ENCODE measurements around the gene RAE1. TPM values are rescaled to one million over a fixed set of nuclear protein-coding genes. Genes with fewer than 3 reads are reported as not detected.
"Not testable (repeated sequence)": the region's sequence is repeated elsewhere in the genome, so short reads cannot be mapped to it uniquely, and the experiment has no call there.

Gene RAE1
- total RNA-seq, 8 experiments from 2014 or later = 27.6 to 49.5 (median 32.8) TPM

DNA sequence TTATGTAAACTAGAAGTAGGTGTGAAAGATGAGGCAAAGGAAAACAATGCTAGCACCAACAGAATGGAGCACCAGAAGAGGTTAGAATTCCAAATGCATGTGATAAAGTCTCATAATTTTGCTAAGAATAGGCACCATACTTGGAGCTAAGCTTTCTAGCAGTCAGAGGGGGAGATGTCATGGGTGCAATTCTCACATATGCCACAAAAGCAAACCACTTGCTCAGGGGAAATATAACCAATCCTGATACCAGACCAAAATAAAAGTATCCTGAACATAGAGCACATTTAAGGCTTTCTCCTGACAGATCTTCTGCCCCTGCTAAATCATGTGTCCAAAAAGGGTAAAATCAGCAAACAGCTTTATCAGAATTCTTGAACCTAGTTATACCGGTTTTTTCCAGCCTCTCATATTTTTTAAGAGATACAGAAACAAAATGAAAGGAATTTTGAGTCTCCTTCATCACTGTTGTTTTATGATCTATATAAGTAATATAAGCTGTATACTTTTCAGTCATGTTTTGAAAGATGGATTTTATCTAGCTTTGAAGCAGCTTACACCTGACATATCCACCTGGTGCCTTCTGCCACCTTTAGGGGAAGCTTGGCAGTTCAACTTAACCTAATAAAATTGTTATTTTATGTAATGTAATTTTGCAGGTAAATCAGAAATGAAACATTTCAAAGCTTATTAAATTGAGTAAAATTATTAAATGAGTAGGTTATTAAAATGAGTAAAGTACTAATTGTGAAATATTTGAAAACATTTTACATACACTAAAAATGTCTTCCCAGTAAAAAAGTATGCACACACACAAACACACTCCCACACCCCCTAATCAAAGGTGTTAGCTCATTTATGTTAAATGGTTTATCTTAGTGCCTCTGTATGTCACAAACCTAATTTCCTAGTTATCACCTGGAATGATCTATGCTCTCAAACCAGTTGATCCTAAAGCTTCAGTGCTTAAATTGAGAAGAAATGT, 18.7 kb upstream of the RAE1 start:
- 0 to 90% (median 83%) methylated on average over 1 of the region's 1 CpG; no CpG with 5 or more reads in 3 of the 10 experiments for WGBS, 10 experiments
- ATAC-seq (replicated peaks in 6 of 8) = no peak
- in situ Hi-C loops (cut with MboI; ENCODE audit: low pct_unique_long_range_greater_than_20kb in 2 of 9, low sequenced_read_pairs in 9 of 9, unreplicated experiment in 9 of 9) = loop anchor here in 5 of 9 experiments (10.0 to 25.0 kb wide), 3 partner anchors 245 to 770 kb away; no protein-coding TSS in a partner anchor
- Histone ChIP-seq H3K4me1 (replicated peaks in 1 of 2) (no peaks in the 10 kb centered on the region), H3K4me3 (no peak overlapping the region), H3K27ac (no peak overlapping the region)

DNA sequence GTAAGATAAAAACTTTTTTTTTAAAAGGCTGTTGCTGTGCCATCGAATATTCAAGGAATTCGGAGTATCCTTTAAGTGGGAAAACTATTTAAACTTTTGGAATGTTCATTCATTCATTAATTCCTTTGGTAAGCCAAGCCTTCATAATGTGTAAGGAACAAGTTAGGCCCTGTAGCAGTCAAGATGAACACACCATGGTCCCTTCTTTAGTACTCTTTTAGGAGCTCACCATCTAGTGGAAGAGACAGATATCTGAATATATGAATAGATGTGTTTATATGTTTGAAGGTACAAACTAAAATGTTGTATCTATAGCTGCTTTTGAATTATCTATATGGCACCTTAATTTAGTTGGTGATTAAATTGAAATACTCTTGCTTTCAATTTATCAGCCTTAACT, 15.7 kb upstream of the RAE1 start:
- no peaks in the 10 kb centered on the region for H3K4me1 ChIP-seq (replicated peaks in 1 of 2)
- in situ Hi-C loops (cut with MboI; ENCODE audit: low pct_unique_long_range_greater_than_20kb in 2 of 9, low sequenced_read_pairs in 9 of 9, unreplicated experiment in 9 of 9) = loop anchor here in 5 of 9 experiments (10.0 to 25.0 kb wide), 3 partner anchors 248 to 773 kb away; no protein-coding TSS in a partner anchor
- WGBS, 10 experiments = 0 to 72% (median 49%) methylated on average over 1 to 2 of the region's 2 CpGs; no CpG with 5 or more reads in 2 of the 10 experiments
- H3K4me3 ChIP-seq = no peak overlapping the region
- ATAC-seq (replicated peaks in 6 of 8) = peak in 2 of 8 experiments; percentile 20 to 61
- H3K27ac ChIP-seq = no peak overlapping the region

DNA sequence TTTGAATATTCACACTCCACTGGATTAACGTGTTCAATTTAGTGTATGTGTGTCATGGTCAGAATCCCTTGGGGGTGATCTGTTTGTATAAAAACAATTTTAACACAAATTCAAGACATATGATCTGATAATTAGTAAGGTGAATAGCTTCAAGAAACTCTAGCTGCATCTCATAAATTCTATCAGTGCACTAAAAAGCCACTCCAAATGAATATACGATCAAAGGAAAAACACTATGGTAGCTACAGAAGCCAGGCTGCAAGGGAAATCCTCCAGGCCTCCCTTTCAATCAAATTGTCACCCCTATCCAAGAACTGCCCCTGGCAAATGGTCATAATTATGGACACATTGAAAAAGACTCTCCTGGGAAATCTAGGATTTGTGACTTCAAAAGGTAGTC, 9.4 kb upstream of the RAE1 start:
- Histone ChIP-seq H3K4me1 (replicated peaks in 1 of 2) (peaks cover 0 to 17% of the 10 kb centered on the region in 2 donors), H3K27ac (no peak overlapping the region), H3K4me3 (no peak overlapping the region)
- peak in 3 of 8 experiments; percentile 41 to 69 (median 42) for ATAC-seq (replicated peaks in 6 of 8)
- 21 to 80% (median 44%) methylated on average over 1 to 2 of the region's 2 CpGs; no CpG with 5 or more reads in 2 of the 10 experiments for WGBS, 10 experiments
- in situ Hi-C loops (cut with MboI; ENCODE audit: low pct_unique_long_range_greater_than_20kb in 2 of 9, low sequenced_read_pairs in 9 of 9, unreplicated experiment in 9 of 9) = loop anchor here (5.0 to 25.0 kb wide), 5 partner anchors 247 to 779 kb away; no protein-coding TSS in a partner anchor

DNA sequence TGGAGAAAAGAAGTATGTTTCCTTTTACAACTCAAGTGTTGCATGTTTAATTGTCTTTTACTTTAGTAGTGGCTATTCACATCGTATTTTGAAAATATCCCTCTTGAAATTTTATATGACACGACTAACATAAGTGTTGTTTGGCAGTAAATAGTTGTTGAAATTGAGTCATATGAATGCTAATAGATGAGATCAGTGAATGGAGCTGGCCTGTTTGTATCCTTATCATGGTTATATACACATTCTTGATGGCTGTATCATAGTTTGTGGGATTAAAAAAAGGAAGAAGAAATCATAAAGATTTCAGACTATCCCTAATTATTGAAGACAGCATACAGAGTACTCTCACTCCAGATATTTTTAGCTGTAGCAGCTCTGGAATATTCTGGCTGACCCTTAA, 8.2 kb upstream of the RAE1 start:
- peak in 2 of 8 experiments; percentile 22 to 74 for ATAC-seq (replicated peaks in 6 of 8)
- H3K4me1 ChIP-seq (replicated peaks in 1 of 2) = peaks cover 0 to 17% of the 10 kb centered on the region in 2 donors
- in situ Hi-C loops (cut with MboI; ENCODE audit: low pct_unique_long_range_greater_than_20kb in 2 of 9, low sequenced_read_pairs in 9 of 9, unreplicated experiment in 9 of 9) = loop anchor here (5.0 to 25.0 kb wide), 5 partner anchors 248 to 781 kb away; no protein-coding TSS in a partner anchor
- no peak overlapping the region for H3K4me3 ChIP-seq
- no peak overlapping the region for H3K27ac ChIP-seq
- WGBS, 10 experiments = 0 to 50% (median 24%) methylated on average over 1 to 2 of the region's 2 CpGs

DNA sequence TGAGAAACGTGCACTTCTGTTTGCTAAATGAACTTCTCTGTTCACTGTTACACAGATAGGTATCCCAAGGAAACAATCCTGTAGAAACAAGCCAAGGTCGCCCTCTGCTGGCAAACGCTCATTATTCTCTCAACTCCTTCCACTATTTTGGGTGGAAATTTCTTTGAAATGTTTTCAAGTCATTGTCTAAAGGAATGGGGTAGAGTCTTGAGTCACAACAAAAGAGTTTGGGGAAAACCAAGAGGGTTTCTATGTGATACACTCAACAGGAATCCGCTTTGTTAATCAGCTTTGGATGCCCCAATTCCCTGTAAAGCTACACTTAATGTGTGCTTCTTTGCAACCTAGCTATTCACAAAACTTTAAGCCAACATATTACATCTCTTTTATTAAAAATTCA, 4.6 kb upstream of the RAE1 start:
- in situ Hi-C loops (cut with MboI; ENCODE audit: low pct_unique_long_range_greater_than_20kb in 2 of 9, low sequenced_read_pairs in 9 of 9, unreplicated experiment in 9 of 9) = loop anchor here in 8 of 9 experiments (10.0 to 25.0 kb wide), 4 partner anchors 252 to 784 kb away; no protein-coding TSS in a partner anchor
- Histone ChIP-seq H3K4me3 (no peak overlapping the region), H3K27ac (no peak overlapping the region), H3K4me1 (replicated peaks in 1 of 2) (peaks cover 0 to 9% of the 10 kb centered on the region in 2 donors)
- WGBS, 10 experiments = 0 to 9% (median 0%) methylated on average over 1 to 4 of the region's 4 CpGs
- ATAC-seq (replicated peaks in 6 of 8) = peak; percentile 39 to 57 (median 49)

DNA sequence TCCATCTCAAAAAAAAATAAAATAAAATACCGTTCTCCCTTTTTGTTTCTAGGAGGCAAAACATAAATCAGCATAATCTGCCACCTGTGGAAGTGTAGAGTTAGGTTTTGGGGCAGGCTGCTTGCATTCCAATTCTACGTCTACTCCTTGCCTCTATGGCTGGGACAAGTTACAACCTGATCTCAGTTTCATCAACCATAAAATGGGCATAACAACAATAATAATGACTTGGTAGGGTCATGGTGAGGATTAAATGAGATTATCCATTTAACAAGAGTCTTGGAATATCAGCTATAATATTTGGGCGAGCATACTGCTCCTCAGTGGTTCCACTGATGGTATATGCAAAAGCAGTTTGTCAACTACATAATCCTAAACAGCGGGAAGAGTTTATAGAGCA, 3.7 kb upstream of the RAE1 start:
- ATAC-seq (replicated peaks in 6 of 8) = no peak
- Histone ChIP-seq H3K4me1 (replicated peaks in 1 of 2) (peaks cover 6 to 8% of the 10 kb centered on the region in 2 donors), H3K27ac (no peak overlapping the region), H3K4me3 (no peak overlapping the region)
- WGBS, 10 experiments = 38 to 92% (median 83%) methylated on average over 2 to 4 of the region's 4 CpGs; no CpG with 5 or more reads in 1 of the 10 experiments
- in situ Hi-C loops (cut with MboI; ENCODE audit: low pct_unique_long_range_greater_than_20kb in 2 of 9, low sequenced_read_pairs in 9 of 9, unreplicated experiment in 9 of 9) = loop anchor here in 8 of 9 experiments (10.0 to 25.0 kb wide), 4 partner anchors 253 to 785 kb away; no protein-coding TSS in a partner anchor

DNA sequence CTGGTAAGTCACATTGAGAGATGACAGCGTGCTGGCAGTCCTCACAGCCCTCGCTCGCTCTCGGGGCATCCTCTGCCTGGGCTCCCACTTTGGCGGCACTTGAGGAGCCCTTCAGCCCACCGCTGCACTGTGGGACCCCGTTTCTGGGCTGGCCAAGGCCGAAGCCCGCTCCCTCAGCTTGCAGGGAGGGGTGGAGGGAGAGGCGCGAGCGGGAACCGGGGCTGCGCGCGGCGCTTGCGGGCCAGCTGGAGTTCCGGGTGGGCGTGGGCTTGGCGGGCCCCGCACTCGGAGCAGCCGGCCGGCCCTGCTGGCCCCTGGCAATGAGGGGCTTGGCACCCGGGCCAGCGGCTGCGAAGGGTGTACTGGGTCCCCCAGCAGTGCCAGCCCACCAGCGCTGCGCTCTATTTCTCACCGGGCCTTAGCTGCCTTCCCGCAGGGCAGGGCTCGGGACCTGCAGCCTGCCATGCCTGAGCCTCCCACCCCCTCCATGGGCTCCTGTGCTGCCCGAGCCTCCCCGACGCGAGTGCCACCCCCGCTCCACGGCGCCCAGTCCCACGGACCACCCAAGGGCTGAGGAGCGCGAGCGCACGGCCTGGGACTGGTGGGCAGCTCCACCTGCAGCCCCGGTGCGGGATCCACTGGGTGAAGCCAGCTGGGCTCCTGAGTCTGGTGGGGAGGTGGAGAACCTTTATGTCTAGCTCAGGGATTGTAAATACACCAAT, 2.7 kb upstream of the RAE1 start:
- not testable (repeated sequence) for H3K27ac ChIP-seq; H3K4me1 ChIP-seq (replicated peaks in 1 of 2); ATAC-seq (replicated peaks in 6 of 8); H3K4me3 ChIP-seq
- in situ Hi-C loops (cut with MboI; ENCODE audit: low pct_unique_long_range_greater_than_20kb in 2 of 9, low sequenced_read_pairs in 9 of 9, unreplicated experiment in 9 of 9) = loop anchor here in 8 of 9 experiments (10.0 to 25.0 kb wide), 4 partner anchors 254 to 786 kb away; no protein-coding TSS in a partner anchor
- WGBS, 10 experiments = 68 to 100% methylated on average over 1 to 3 of the region's 47 CpGs; no CpG with 5 or more reads in 8 of the 10 experiments

DNA sequence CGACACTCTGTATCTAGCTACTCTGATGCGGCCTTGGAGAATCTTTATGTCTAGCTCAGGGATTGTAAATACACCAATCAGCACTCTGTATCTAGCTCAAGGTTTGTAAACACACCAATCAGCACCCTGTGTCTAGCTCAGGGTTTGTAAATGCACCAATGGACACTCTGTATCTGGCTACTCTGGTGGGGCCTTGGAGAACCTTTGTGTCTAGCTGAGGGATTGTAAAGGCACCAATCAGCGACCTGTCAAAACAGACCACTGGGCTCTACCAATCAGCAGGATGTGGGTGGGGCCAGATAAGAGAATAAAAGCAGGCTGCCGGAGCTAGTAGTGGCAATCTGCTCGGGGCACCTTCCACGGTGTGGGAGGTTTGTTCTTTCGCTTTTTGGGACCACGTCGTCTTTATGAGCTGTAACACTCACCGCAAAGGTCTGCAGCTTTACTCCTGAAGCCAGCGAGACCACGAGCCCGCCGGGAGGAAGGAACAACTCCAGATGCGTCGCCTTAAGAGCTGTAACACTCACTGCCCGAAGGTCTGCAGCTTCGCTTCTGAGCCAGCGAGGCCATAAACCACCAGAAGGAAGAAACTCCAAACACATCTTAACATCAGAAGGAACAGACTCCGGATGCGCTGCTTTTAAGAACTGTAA, 2.0 kb upstream of the RAE1 start:
- not testable (repeated sequence) for H3K4me1 ChIP-seq (replicated peaks in 1 of 2); ATAC-seq (replicated peaks in 6 of 8); H3K27ac ChIP-seq; H3K4me3 ChIP-seq
- WGBS, 10 experiments = 66 to 100% (median 90%) methylated on average over 1 to 17 of the region's 21 CpGs; no CpG with 5 or more reads in 3 of the 10 experiments
- in situ Hi-C loops (cut with MboI; ENCODE audit: low pct_unique_long_range_greater_than_20kb in 2 of 9, low sequenced_read_pairs in 9 of 9, unreplicated experiment in 9 of 9) = loop anchor here in 8 of 9 experiments (10.0 to 25.0 kb wide), 4 partner anchors 254 to 787 kb away; no protein-coding TSS in a partner anchor

DNA sequence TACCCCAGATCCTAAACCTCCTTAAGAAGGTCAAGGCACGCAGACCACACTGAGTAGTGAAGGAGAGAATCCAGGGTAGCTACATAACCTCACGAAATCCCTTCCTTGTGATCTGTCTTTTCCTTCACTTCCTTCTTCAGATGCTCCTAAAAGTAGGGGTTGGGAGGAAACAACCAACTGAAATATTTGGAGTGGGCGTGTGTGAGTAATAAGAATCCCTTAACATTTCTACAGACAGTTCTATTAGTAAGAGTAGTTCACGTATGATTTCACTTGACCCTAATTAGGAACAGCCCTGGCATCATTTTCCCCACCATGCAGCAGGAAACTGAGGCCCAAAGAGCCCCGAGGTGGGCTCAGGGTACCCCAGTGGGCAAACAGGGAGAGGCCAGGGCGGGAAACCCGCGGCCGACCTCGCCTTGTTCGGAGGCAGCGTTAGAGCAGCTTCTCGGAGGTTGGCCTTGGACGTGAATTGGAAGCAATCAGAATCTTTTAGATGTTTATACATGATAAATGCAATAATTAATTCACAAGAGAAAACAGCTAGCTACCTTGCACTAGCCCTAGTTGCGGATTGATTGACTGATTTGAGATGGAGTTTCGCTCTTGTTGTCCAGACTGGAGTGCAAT, 859 bp upstream of the RAE1 start:
- H3K27ac ChIP-seq = no peak overlapping the region
- 10 to 98% (median 85%) methylated on average over 1 to 10 of the region's 16 CpGs; no CpG with 5 or more reads in 2 of the 10 experiments for WGBS, 10 experiments
- no peak for ATAC-seq (replicated peaks in 6 of 8)
- in situ Hi-C loops (cut with MboI; ENCODE audit: low pct_unique_long_range_greater_than_20kb in 2 of 9, low sequenced_read_pairs in 9 of 9, unreplicated experiment in 9 of 9) = no loop called here
- peaks cover 6 to 8% of the 10 kb centered on the region in 2 donors for H3K4me1 ChIP-seq (replicated peaks in 1 of 2)
- no peak overlapping the region for H3K4me3 ChIP-seq

DNA sequence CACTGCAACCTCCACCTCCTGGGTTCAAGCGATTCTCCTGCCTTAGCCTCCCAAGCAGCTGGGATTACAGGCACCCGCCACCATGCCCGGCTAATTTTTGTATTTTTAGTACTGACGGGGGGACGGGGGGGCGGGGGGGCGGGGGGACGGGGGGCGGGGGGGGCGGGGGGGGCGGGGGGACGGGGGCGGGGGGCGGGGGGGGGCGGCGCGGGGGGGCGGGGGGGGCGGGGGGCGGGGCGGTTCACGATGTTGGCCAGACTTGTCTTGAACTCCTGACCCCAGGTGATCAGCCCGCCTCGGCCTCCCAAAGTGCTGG, 371 bp upstream of the RAE1 start:
- H3K4me3 ChIP-seq = peak overlapping the region; percentile 79 to 98 (median 85)
- H3K4me1 ChIP-seq (replicated peaks in 1 of 2); ATAC-seq (replicated peaks in 6 of 8); in situ Hi-C loops (cut with MboI; ENCODE audit: low pct_unique_long_range_greater_than_20kb in 2 of 9, low sequenced_read_pairs in 9 of 9, unreplicated experiment in 9 of 9): not testable (repeated sequence)
- peak overlapping the region; percentile 86 to 91 for H3K27ac ChIP-seq
- WGBS, 10 experiments = 80% methylated on average over 1 of the region's 24 CpGs; no CpG with 5 or more reads in 9 of the 10 experiments

DNA sequence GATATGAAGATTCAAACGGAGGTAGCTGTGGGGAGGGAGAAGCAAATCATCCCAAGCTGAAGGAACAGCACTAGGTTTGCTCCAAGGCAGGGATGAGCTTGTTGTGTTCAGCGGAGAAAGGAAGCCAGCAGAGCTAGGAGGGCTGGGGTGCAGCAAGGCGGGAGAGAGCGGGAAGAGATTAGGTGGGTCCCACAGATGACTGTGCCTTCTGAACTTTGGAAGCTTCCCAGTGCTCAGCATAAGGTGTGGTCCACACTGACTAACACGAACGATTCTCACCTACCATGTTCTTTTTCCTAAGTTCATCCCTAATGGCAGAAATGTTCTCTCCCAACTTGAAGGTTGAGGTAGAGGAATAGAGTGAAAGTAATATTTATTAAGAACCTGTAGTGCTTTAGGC, 1.2 kb downstream of the RAE1 start:
- peaks cover 6 to 8% of the 10 kb centered on the region in 2 donors for H3K4me1 ChIP-seq (replicated peaks in 1 of 2)
- in situ Hi-C loops (cut with MboI; ENCODE audit: low pct_unique_long_range_greater_than_20kb in 2 of 9, low sequenced_read_pairs in 9 of 9, unreplicated experiment in 9 of 9) = no loop called here
- peak in 2 of 8 experiments; percentile 6 to 28 for ATAC-seq (replicated peaks in 6 of 8)
- 0 to 100% (median 61%) methylated on average over 1 to 4 of the region's 6 CpGs for WGBS, 10 experiments
- H3K4me3 ChIP-seq = peak overlapping the region in 1 of 5 donors; percentile 85
- H3K27ac ChIP-seq = no peak overlapping the region

DNA sequence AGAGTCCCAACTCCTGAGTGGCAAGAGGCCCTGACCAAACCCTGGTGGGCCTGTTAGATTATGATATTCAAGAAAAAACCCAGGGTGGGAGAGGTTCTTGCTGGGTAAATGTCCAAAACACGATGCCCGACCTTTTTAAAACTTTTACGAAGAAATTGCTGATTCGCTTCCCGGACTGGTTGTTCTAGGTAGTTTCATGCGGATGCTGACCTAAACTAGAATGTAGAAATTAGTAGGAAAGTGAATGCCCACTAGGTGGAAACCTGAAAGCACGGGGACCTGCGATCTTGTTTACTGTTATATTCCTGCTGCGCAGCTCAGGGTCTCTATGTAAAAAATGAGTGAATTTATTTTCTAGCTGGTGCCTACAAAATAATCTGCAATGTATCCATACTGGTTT, 2.3 kb downstream of the RAE1 start:
- no peak for ATAC-seq (replicated peaks in 6 of 8)
- 91 to 100% (median 95%) methylated on average over 2 to 9 of the region's 9 CpGs; no CpG with 5 or more reads in 1 of the 10 experiments for WGBS, 10 experiments
- in situ Hi-C loops (cut with MboI; ENCODE audit: low pct_unique_long_range_greater_than_20kb in 2 of 9, low sequenced_read_pairs in 9 of 9, unreplicated experiment in 9 of 9) = no loop called here
- Histone ChIP-seq H3K4me1 (replicated peaks in 1 of 2) (peaks cover 6 to 8% of the 10 kb centered on the region in 2 donors), H3K4me3 (no peak overlapping the region), H3K27ac (no peak overlapping the region)

Data from motor neuron (in vitro differentiated cells).